HCT116 (cell line): ENCODE measurements around the gene SNRPD2.

Experiments
- EGR1 ChIP-seq: IDR thresholded peaks from 2 replicates; pipeline ENCODE4 v1.6.1; 2012; ENCODE audit warnings: low read depth
- EZH2 ChIP-seq: fragments of 200-600 bp; sonication (generic); IDR thresholded peaks from 2 replicates; pipeline ENCODE4 v1.6.1; 2017; ENCODE audit warnings: antibody characterized with exemption, mixed run types
- EZH2phosphoT487 ChIP-seq: fragments of 200-600 bp; IDR thresholded peaks from 2 replicates; pipeline ENCODE4 v1.6.1; 2018; ENCODE audit warnings: antibody characterized with exemption, borderline replicate concordance
- JUND ChIP-seq: IDR thresholded peaks from 2 replicates; pipeline ENCODE4 v1.6.1; 2012

- no peak for TF ChIP-seq EGR1
- no peak for TF ChIP-seq EZH2
- TF ChIP-seq EZH2phosphoT487 = no peak
- no peak for TF ChIP-seq JUND
Measured at GRCh38 chr19:45701676-45702075, 9.9 kb upstream of the SNRPD2 start.
